IMR-90 (cell line): ENCODE data around the gene RNF128.

Experiments used
- MAZ ChIP-seq: IDR thresholded peaks from 2 replicates; pipeline ENCODE4 v1.6.1; 2012; ENCODE audit warnings: low read depth, mild to moderate bottlenecking, low read length, improper control_type of control experiment, moderate library complexity, borderline replicate concordance
- POLR2A ChIP-seq: IDR thresholded peaks from 2 replicates; pipeline ENCODE4 v1.6.1; 2012; ENCODE audit warnings: mild to moderate bottlenecking, low read depth, low read length
- TF ChIP-seq, protein P1 (sequence below): conservative IDR thresholded peaks from 2 replicates; pipeline ENCODE4 v1.5.1; 2012; ENCODE audit warnings: mild to moderate bottlenecking, low read depth, low read length, improper control_type of control experiment

DNA sequence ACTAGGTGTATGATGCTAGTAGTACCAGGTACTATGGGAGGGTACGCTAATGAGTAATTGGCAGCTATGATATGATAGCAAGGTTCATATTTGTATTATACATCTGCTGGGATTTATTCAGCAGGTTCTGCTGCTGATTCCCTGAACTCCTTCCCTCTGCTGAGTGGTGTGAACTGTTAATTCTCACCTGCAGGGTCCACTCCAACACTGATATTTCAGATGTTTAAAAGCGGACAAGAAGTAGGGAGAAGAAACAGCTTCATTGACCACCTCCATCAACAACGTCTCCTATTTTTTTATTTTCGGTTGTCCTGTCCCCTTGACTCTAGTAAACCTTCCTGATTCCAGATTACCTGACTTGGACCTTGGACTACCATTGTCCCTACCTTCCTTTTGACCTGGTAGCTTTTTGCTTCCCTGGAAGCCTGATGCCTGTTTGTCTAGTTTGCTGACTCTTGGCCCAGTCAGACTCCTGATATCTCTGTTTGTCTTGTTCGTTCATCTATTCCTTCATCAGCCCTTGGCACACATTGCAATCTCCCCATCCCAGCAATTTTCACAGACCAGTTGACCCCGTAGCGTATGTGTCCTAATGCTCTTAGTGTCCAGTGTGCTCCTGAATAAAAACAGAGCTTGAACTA is 34.0 kb upstream of the RNF128 start:
- TF ChIP-seq MAZ (no peak), POLR2A (no peak)
- TF ChIP-seq, protein P1, sequence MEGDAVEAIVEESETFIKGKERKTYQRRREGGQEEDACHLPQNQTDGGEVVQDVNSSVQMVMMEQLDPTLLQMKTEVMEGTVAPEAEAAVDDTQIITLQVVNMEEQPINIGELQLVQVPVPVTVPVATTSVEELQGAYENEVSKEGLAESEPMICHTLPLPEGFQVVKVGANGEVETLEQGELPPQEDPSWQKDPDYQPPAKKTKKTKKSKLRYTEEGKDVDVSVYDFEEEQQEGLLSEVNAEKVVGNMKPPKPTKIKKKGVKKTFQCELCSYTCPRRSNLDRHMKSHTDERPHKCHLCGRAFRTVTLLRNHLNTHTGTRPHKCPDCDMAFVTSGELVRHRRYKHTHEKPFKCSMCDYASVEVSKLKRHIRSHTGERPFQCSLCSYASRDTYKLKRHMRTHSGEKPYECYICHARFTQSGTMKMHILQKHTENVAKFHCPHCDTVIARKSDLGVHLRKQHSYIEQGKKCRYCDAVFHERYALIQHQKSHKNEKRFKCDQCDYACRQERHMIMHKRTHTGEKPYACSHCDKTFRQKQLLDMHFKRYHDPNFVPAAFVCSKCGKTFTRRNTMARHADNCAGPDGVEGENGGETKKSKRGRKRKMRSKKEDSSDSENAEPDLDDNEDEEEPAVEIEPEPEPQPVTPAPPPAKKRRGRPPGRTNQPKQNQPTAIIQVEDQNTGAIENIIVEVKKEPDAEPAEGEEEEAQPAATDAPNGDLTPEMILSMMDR, result no peak
